CD4-positive, alpha-beta T cell treated with Interleukin-4 for 1 hour (primary cell): ENCODE measurements around the gene SNRPD3.

ENCODE experiments used
- DNase-seq, 2 donors: peaks; one replicate each; pipeline ENCODE4 v3.0.0-alpha.2; 2020 to 2022

The SNRPD3 gene

DNA sequence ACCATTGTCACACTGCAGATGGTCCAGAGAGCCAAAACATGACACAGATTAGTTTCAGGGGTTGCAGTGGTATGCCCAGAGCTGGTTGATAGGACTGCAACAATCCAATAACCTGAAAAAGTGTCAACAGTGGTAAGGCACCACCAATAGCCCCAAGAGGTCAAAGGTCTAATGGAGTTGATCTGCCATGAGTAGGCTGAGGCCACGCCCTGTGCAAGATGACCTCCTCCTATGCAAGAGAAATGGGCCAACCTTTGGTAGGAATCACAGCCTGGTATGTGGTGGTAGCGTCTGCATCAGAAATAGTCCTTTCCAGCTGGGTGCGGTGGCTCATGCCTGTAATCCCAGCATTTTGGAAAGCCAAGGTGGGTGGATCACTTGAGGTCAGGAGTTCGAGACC is 20.5 kb upstream of the SNRPD3 start:
- no peak for DNase-seq

DNA sequence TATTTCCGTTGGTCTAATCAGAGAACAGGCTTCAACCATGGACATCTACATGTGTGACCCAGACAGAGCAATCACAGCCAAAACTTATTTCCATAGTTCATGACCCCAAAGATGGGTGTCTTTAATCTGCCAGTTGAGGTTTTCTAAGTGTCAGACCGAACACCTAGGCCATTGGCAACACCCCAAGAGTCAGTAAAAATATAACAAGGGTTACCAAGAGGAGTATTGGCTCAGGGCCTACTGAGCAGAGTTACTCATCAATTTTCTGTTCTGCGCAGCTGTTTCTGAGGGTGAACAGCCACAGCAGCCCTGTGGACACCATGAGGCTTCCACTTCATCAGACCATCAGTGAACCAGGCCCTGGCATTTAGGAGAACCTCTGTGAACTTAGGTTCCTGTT is 19.7 kb upstream of the SNRPD3 start:
- no peak for DNase-seq

GRCh38 chr22:24540470-24540869 is 15.3 kb upstream of the SNRPD3 start:
- DNase-seq, result no peak

GRCh38 chr22:24541681-24542515 is 13.9 kb upstream of the SNRPD3 start:
- DNase-seq, result no peak

DNA sequence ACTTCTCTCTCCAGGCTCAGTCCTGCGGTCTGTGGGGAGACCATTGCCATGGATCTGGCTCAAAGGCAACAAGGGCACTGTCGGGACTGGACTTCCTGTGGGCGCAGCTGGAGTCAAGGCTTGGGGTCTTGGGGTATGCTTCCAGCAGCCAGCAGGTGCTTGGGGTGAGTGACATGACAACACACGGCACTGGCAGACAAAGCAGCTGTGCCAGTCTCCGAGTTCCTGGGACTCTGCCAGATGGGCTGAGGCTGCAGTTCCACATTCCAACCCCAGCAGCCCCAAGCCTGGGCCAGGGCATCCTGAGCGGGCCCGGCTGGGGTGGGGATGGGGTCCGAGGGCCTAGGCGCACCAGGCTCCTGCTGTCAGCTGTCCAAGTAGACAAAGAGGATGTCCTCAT is 13.2 kb upstream of the SNRPD3 start:
- no peak for DNase-seq

DNA sequence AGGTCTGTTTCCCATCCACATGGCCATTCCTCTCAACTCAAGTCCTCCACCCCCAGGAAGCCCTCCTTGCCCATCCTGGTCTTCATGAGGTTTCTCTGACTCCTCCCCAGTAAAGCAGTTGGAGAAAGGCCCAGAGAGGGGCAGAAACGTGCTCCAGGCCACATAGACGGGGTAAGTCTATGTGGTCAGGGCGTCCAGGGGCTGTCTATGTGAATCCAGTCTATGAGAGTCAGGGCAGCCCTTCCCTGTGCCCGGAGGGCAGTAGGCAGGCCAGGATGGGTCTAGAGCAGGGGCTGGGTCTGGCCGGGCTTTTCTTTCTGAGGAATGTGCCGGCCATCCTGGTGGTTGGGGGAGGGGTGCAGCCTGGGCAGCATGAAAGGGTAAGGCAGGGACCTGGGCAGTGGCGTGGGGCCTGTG is 12.6 kb upstream of the SNRPD3 start:
- DNase-seq, result no peak

DNA sequence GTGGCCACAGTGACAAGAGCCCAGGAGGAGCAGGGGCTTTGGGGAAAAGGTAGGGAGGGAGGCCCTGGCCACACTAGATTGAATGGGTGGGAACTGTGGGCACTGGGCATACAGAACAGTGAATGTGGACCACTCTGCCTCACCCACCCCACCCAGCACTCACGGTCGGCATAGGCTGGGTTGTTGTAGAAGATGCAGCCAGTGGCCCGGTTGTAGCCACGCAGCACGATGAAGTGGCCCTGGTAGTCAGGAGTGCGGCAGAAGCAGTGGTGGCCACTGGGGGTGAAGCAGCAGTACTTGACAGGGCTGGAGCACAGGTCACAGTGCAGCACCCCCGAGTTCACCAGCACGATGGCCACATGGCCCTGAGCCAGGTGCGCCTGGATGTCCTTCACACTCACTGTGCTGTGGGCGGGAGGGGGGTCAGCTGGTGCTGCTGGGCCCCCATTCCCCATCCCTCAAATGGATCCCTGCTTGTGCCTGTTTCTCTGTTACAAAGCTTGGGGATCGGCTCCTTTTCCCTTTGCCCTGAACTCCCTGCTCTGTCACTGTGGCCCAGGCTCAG is 12.0 kb upstream of the SNRPD3 start:
- no peak for DNase-seq

- DNase-seq, result no peak
Measured at GRCh38 chr22:24548812-24549211, 7.0 kb upstream of the SNRPD3 start.

DNA sequence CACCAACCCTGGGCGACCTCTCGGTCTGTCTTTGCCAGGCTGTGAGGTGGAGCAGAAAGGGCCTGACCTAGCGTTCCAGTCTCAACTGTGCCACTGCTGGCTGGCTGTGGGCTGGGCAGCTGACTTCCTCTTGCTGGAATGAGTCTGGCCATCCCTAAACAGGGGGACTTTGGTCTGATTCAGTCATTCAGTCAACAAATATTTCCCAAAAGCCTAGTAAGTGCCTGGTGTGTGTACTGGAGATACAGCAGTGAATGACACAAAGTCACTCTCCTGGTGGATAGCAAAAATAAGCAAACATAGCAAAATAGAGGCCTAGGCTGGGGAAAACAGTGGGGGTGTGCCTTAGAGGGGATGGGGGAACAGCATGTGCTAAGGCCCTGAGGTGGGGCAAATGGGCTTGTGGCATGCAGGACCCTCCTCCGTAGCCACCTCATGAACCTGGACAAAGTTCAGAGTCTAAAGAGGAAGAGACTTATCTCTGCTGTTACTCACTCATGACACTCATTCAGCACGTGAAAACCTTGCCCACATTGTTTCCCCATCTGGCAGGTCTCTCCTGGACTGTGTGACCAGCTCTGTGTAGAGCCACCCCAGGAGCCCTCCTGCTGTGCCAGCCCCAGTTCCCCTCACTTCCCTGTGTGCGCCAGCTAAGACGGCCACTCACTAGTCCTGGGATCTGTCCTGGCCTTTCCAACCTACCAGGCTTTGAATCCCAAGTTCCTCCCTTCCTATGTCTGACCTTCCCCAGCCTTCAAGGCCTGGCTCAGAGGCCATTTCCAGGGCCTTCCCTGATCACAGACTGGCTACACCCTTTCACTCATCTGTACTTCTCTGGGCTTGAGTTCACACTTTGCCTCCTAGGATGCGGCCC is 5.5 kb upstream of the SNRPD3 start:
- DNase-seq, result peak in 1 of 2 donors; percentile 24

- DNase-seq, result no peak
Measured at GRCh38 chr22:24550902-24551435, 4.8 kb upstream of the SNRPD3 start.

GRCh38 chr22:24552503-24553286 is 3.1 kb upstream of the SNRPD3 start:
- peak in 1 of 2 donors; percentile 34 for DNase-seq

GRCh38 chr22:24553597-24554312 is 2.0 kb upstream of the SNRPD3 start:
- no peak for DNase-seq

GRCh38 chr22:24554313-24555164 is 1.3 kb upstream of the SNRPD3 start, which contains the start of gene GUCD1:
TSS of gene GUCD1 (minus strand) at chr22:24555138. CDS start at chr22:24554991, 147 bp downstream.
- DNase-seq, result peak in 1 of 2 donors; percentile 25

- no peak for DNase-seq
Measured at GRCh38 chr22:24559471-24559870, 3.7 kb downstream of the SNRPD3 start.

GRCh38 chr22:24563246-24563645 is 7.4 kb downstream of the SNRPD3 start:
- no peak for DNase-seq

DNA sequence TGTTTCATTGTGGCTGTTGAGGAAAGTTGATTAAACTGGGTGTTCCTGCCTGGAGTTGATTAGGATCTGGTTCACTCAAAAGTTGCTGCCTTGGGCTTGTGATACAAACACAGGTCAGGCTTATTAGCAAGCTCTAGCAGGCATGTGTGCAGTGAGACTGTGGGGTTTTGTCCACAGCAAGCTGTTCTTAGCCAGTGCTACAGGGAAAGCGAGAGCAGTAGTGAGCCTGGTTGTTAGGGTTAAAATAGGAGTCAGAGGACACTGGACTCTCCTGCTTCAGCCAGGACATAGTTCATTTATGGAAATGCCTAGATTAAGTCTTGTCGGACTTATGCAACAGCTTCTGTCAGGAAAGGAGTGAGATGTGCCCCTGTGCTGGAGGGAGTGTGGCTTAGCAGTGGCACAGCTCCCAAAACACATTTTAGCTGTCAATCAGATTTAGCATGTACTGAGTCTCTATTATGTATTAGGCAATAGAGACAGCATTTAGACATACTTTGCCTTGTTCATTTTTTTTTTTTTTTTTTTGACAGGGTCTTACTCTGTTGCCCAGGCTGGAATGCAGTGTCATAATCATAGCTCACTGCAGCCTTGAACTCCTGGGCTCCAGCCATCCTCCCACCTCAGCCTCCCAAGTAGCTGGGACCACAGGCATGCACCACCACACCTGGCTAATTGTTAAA is 8.7 kb downstream of the SNRPD3 start:
- no peak for DNase-seq

- no peak for DNase-seq
Measured at GRCh38 chr22:24565077-24565476, 9.3 kb downstream of the SNRPD3 start.

DNA sequence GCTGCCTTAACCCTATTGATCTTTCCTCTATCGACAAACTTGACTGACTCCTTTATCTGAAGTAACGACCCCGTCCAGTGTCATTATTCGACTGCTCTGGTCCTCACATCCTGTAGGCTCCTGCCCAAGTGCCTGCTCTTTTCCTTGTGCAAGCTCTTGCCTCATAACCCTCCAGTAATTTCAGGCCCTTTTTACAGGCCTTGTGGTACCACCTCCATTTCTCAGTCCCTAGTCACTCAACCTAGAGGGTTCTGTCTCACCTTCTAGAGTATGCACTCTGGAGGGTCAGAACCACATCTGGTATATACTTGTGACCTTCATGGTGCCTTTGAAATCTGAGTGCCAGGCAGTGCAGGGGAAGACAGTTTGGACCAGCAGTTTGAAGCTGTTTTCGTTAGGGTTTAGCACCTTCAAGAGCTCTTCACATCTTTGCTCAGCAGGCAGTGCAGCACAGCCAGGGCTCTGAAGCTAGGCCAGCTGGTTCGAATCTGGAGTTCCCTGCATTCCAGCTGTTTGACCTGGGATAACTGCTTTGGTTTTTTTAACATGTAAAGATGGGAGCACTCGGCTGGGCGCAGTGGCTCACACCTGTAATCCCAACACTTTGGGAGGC is 11.2 kb downstream of the SNRPD3 start:
- no peak for DNase-seq

- DNase-seq, result no peak
Measured at GRCh38 chr22:24567668-24568067, 11.9 kb downstream of the SNRPD3 start.

- DNase-seq, result no peak
Measured at GRCh38 chr22:24571266-24571665, 15.5 kb downstream of the SNRPD3 start.
